ENCODE data around the gene LOXL1. TPM values are rescaled to one million over a fixed set of nuclear protein-coding genes. Genes with fewer than 3 reads are reported as not detected.
"Not testable (repeated sequence)": the region's sequence is repeated elsewhere in the genome, so short reads cannot be mapped to it uniquely, and the experiment has no call there.

Gene LOXL1
- total and polyA plus RNA-seq, 3 donors from 2014 or later = 13.9 to 56.8 (median 14.9) TPM

DNA sequence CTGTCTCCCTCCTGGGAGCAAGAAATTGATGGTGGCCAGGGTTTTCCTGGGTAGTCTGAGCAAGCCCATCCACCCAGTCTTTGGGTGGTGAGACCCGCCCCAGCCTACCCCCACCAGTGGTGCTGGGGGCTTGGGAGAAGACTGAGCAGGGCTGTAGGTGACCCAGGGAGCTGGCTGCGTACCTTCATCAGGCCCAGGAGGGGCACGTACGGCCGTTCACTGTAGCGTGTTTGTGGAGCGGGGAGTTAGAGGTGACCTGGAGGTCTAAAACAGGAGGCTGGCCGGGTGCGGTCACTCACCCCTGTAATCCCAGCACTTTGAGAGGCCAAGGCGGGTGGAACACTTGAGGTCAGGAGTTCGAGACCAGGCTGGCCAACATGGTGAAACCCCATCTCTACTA is 11.5 kb downstream of the LOXL1 start:
- WGBS, 2 donors = 95 to 96% methylated on average over 8 to 11 of the region's 11 CpGs

DNA sequence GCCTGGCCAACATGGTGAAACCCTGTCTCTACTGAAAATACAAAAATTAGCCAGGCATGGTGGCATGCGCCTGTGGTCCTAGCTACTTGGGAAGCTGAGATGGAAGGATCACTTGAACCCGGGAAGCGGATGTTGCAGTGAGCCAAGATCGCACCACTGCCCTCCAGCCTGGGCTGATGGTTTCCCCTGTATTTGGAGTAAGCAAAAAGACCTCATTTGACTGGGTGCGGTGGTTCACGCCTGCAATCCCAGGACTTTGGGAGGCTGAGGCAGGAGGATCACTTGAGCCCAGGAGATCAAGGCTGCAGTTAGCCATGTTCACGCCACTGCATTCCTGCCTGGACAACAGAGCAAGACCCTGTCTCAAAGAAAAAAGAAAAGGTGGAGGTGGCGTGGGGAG is 12.3 kb downstream of the LOXL1 start:
- H3K27ac ChIP-seq; H3K4me1 ChIP-seq; H3K36me3 ChIP-seq (ENCODE audit: low read depth, missing control alignments); H3K27me3 ChIP-seq; intact Hi-C loops (cut with DNase I; ENCODE audit: low total_unique reads); DNase-seq; H3K4me3 ChIP-seq; H3K9me3 ChIP-seq: not testable (repeated sequence)
- 85 to 93% methylated on average over 7 to 8 of the region's 8 CpGs for WGBS, 2 donors

More for the DNA sequence above, 11.5 kb downstream of the LOXL1 start:
- Histone ChIP-seq H3K36me3 (ENCODE audit: low read depth, missing control alignments) (no peaks in the 10 kb centered on the region), H3K9me3 (no peaks in the 10 kb centered on the region), H3K4me1 (peaks cover 9% of the 10 kb centered on the region), H3K4me3 (no peak overlapping the region), H3K27me3 (no peaks in the 10 kb centered on the region), H3K27ac (no peak overlapping the region)
- DNase-seq = no peak
- TF ChIP-seq POLR2A (IDR thresholded peaks at IDR 0.05) = no peak
- TF ChIP-seq, protein P1, sequence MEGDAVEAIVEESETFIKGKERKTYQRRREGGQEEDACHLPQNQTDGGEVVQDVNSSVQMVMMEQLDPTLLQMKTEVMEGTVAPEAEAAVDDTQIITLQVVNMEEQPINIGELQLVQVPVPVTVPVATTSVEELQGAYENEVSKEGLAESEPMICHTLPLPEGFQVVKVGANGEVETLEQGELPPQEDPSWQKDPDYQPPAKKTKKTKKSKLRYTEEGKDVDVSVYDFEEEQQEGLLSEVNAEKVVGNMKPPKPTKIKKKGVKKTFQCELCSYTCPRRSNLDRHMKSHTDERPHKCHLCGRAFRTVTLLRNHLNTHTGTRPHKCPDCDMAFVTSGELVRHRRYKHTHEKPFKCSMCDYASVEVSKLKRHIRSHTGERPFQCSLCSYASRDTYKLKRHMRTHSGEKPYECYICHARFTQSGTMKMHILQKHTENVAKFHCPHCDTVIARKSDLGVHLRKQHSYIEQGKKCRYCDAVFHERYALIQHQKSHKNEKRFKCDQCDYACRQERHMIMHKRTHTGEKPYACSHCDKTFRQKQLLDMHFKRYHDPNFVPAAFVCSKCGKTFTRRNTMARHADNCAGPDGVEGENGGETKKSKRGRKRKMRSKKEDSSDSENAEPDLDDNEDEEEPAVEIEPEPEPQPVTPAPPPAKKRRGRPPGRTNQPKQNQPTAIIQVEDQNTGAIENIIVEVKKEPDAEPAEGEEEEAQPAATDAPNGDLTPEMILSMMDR (IDR thresholded peaks at IDR 0.05) = no peak
- intact Hi-C loops (cut with DNase I; ENCODE audit: low total_unique reads) = no loop called here

DNA sequence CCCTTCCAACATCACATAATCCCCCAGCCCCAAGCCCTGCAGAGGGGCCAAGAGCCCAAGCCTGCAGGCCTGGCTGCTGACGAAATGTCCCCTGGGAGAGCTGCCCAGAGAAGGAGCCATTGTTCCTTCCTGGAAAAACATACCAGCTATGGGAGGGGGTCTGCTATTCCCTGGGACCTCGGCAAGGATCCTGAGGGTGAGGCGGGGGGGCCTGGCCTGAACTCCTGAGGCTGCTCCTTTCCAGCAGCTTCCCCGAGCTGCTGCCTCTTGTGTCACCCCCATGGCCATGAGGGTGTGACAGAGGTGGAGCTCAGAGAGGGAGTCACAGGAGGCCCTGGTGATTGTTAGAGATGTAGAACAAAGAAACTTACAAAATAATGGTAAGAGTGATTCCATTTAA is 12.9 kb downstream of the LOXL1 start:
- intact Hi-C loops (cut with DNase I; ENCODE audit: low total_unique reads) = no loop called here
- Histone ChIP-seq H3K27me3 (no peaks in the 10 kb centered on the region), H3K4me3 (no peak overlapping the region), H3K27ac (no peak overlapping the region), H3K4me1 (peaks cover 9% of the 10 kb centered on the region), H3K9me3 (no peaks in the 10 kb centered on the region), H3K36me3 (ENCODE audit: low read depth, missing control alignments) (no peaks in the 10 kb centered on the region)
- TF ChIP-seq, protein P1 (IDR thresholded peaks at IDR 0.05) = no peak
- no peak for TF ChIP-seq POLR2A (IDR thresholded peaks at IDR 0.05)
- no peak for DNase-seq
- 61 to 90% methylated on average over 2 to 4 of the region's 4 CpGs for WGBS, 2 donors

DNA sequence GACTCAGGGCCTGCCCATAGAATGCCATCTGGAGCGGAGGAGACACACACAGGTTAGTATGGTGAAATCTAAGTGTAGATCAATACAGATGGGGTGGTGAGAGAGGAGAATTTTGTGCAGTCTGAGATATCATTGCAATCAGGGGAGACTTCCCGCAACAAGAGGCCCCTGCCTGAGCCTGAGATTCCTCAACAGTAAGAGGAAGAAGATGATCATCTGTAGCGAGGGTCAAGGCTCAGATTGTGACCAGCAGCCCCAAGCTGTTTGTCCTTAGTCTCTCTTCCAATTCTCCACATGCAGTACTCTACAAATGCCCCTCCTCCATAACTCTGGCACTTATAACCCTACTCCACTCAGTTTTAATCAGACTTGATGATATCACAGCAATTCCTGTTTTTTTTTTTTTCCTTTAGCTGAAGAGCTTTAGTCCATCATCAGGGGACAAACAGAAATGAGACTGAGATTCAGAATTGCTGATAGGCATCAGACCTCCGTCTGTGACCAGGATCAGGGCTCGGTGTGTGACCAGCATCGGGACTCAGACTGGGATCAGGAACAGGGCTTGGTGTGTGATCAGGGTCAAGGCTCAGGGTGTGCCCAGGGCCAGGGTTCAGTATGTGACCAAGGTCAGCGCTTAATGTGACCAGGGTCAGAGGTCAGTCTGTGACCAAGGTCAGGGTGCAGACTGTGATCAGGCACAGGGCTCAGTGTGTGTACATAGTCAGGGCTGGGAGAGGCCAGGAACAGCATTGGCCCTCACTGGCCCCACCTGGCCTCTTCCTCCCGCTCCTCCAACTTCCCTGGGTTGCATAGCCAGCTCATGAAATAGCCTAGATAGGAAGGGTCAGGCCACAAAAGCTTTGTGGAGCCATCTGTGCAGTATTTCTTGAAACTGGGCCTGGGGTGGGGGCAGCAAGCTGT is 14.1 kb downstream of the LOXL1 start:
- Histone ChIP-seq H3K27me3 (no peaks in the 10 kb centered on the region), H3K9me3 (no peaks in the 10 kb centered on the region), H3K4me3 (no peak overlapping the region), H3K27ac (no peak overlapping the region), H3K4me1 (peaks cover 13% of the 10 kb centered on the region), H3K36me3 (ENCODE audit: low read depth, missing control alignments) (no peaks in the 10 kb centered on the region)
- DNase-seq = no peak
- no peak for TF ChIP-seq POLR2A (IDR thresholded peaks at IDR 0.05)
- TF ChIP-seq, protein P1 (IDR thresholded peaks at IDR 0.05) = no peak
- WGBS, 2 donors = 74 to 77% methylated on average over 5 to 8 of the region's 8 CpGs
- intact Hi-C loops (cut with DNase I; ENCODE audit: low total_unique reads) = no loop called here

DNA sequence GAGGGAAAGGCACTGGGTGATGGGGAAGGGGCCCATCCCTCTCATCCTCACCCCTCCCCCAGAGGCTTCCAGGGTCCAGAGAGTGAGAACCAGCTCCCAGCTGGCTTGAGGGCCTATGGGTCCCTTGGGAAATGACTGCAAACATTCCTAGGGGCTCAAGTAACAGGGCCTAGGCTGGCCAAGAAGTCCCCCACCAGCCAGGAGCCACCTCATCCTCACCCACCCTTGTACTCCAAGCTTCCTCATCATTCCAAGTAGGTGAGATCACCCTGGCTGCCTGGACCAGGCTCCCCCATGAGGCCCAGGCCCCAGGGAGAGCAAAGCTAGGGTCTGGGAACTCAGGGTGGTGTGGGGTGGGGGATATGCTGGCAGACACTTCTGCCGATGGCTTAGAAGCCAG is 14.8 kb downstream of the LOXL1 start:
- no peak for DNase-seq
- no peaks in the 10 kb centered on the region for H3K27me3 ChIP-seq
- no peaks in the 10 kb centered on the region for H3K9me3 ChIP-seq
- WGBS, 2 donors = 71 to 88% methylated on average over 1 of the region's 1 CpG
- H3K27ac ChIP-seq = no peak overlapping the region
- TF ChIP-seq POLR2A (IDR thresholded peaks at IDR 0.05) = no peak
- TF ChIP-seq, protein P1 (IDR thresholded peaks at IDR 0.05) = no peak
- intact Hi-C loops (cut with DNase I; ENCODE audit: low total_unique reads) = no loop called here
- peaks cover 13% of the 10 kb centered on the region for H3K4me1 ChIP-seq
- no peak overlapping the region for H3K4me3 ChIP-seq
- H3K36me3 ChIP-seq (ENCODE audit: low read depth, missing control alignments) = no peaks in the 10 kb centered on the region

Measured in testis (tissue), 3 donors.